GM12892 (cell line): Measurements from ENCODE around the gene TSPAN12.

Experiments used
- POLR2AphosphoS5 ChIP-seq: IDR thresholded peaks from 2 replicates; pipeline ENCODE4 v1.6.1; 2011; ENCODE audit warnings: low read depth, low read length, control low read depth
- TAF1 ChIP-seq: IDR thresholded peaks from 2 replicates; pipeline ENCODE4 v1.6.1; 2011; ENCODE audit warnings: low read depth, mild to moderate bottlenecking, control low read depth, low read length, borderline replicate concordance

- TF ChIP-seq TAF1, result no peak
- no peak for TF ChIP-seq POLR2AphosphoS5
These were observed 29.4 kb downstream of the TSPAN12 start for GRCh38 chr7:120828528-120828927.
